Osteocyte (in vitro differentiated cells): ENCODE results near the gene ADAMTS9. TPM values are rescaled to one million over a fixed set of nuclear protein-coding genes. Genes with fewer than 3 reads are reported as not detected.

Experiments used
- DNase-seq: peaks from one replicate; pipeline ENCODE4 v3.0.0; 2021; ENCODE audit warnings: mixed read lengths; ENCODE audit not compliant: unreplicated experiment; ENCODE audit errors: extremely low spot score
- H3K27ac Mint-ChIP-seq: one replicate; pipeline ENCODE4 v1.8.0; 2021; ENCODE audit warnings: mild to moderate bottlenecking, mixed read lengths; ENCODE audit not compliant: unreplicated experiment
- H3K27me3 Mint-ChIP-seq: one replicate; pipeline ENCODE4 v1.8.0; 2021; ENCODE audit warnings: mixed read lengths; ENCODE audit not compliant: unreplicated experiment
- H3K36me3 Mint-ChIP-seq: one replicate; pipeline ENCODE4 v1.8.0; 2021; ENCODE audit warnings: mixed read lengths; ENCODE audit not compliant: unreplicated experiment
- H3K4me1 Mint-ChIP-seq: one replicate; pipeline ENCODE4 v1.8.0; 2021; ENCODE audit warnings: mixed read lengths; ENCODE audit not compliant: unreplicated experiment
- H3K4me3 Mint-ChIP-seq: one replicate; pipeline ENCODE4 v1.8.0; 2021; ENCODE audit warnings: mild to moderate bottlenecking, moderate library complexity, mixed read lengths; ENCODE audit not compliant: unreplicated experiment
- H3K9me3 Mint-ChIP-seq: one replicate; pipeline ENCODE4 v1.8.0; 2021; ENCODE audit warnings: mixed read lengths; ENCODE audit not compliant: unreplicated experiment
- CTCF ChIP-seq: fragments of 200-600 bp; sonication (generic); IDR thresholded peaks from 2 replicates; pipeline ENCODE4 v1.5.0; 2021; ENCODE audit warnings: antibody characterized with exemption, mild to moderate bottlenecking, moderate library complexity
- total RNA-seq: library from RNA; stranded (reverse); gene quantifications from 2 replicates; pipeline ENCODE4 v1.2.1, GENCODE V29; 2021

The ADAMTS9 gene
- total RNA-seq, 1 donor from 2014 or later = 1.5 TPM

DNA sequence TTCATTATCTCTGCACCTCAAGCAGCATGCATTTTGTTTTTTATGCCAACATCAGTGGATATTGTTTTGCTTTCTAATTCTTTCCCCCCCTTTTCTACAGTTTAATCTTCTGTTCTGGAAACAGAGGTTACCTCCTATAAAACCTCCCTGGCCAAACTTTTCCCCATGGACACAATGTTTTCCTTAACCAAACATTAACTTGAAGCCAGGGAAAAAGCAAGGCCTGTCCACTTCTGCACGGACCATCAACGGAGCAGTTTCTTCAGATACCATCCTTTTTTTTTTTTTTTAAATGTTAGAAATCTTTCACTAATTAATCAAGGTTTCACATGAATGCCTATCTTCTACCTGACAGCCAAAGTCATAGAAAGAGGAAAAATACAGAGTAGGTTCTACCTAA is 127.0 kb downstream of the ADAMTS9 start:
- Mint-ChIP-seq H3K36me3 (no peaks in the 10 kb centered on the region), H3K4me1 (peaks cover 5% of the 10 kb centered on the region), H3K4me3 (no peak overlapping the region), H3K9me3 (no peaks in the 10 kb centered on the region), H3K27me3 (peaks cover 12% of the 10 kb centered on the region), H3K27ac (no peak overlapping the region)
- TF ChIP-seq CTCF = no peak
- DNase-seq = no peak

DNA sequence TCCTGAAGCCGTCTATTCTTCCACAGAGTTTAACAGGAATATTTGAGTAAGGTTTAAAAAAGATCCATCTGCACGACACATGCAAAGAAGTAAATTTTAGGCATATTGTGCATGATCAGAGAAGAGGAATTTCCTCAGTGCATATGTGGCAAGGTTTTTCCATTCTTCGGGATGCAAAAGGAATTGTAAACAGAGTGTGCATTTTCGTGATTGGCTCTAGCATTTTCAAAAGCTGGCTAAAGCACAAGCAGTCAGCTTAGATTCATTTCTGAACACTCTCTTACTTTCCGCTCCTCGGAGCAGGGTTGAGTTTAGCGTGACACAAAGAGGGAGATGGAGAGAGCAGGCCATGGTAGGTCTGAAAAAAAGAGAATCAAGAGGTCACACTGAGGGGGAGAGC is 128.2 kb downstream of the ADAMTS9 start:
- no peak overlapping the region for H3K4me3 Mint-ChIP-seq
- DNase-seq = no peak
- H3K27ac Mint-ChIP-seq = no peak overlapping the region

DNA sequence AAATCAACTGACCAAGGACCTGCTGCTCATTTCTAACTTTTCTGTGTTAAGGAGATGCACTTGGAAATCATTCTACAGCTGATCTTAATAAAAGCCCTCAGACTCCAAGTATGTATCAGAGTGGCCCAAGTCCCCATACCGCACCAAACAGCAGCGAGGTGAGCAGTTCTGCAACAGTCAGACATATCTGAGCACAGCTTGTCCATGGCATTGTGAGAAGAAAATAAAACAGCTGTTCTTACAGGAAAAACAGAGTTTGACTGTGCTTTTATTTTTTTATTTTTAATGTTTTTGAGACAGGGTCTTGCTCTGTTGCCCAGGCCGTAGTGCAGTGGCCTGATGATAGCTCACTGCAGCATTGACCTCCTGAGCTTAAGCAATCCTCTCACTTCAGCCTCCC is 131.8 kb downstream of the ADAMTS9 start:
- peaks cover 8% of the 10 kb centered on the region for H3K27me3 Mint-ChIP-seq
- DNase-seq = no peak
- no peaks in the 10 kb centered on the region for H3K4me1 Mint-ChIP-seq
- H3K9me3 Mint-ChIP-seq = no peaks in the 10 kb centered on the region
- no peak overlapping the region for H3K27ac Mint-ChIP-seq
- H3K4me3 Mint-ChIP-seq = no peak overlapping the region
- H3K36me3 Mint-ChIP-seq = no peaks in the 10 kb centered on the region
- TF ChIP-seq CTCF = no peak

More for the DNA sequence above, 128.2 kb downstream of the ADAMTS9 start:
- TF ChIP-seq CTCF = no peak
- Mint-ChIP-seq H3K36me3 (no peaks in the 10 kb centered on the region), H3K4me1 (peaks cover 5% of the 10 kb centered on the region), H3K9me3 (no peaks in the 10 kb centered on the region), H3K27me3 (peaks cover 14% of the 10 kb centered on the region)

- H3K4me1 Mint-ChIP-seq = no peaks in the 10 kb centered on the region
Observed at GRCh38 chr3:64555351-64555750, 132.4 kb downstream of the ADAMTS9 start.

More at GRCh38 chr3:64555351-64555750, 132.4 kb downstream of the ADAMTS9 start:
- Mint-ChIP-seq H3K27ac (no peak overlapping the region), H3K4me3 (no peak overlapping the region), H3K27me3 (peaks cover 8% of the 10 kb centered on the region), H3K36me3 (no peaks in the 10 kb centered on the region), H3K9me3 (no peaks in the 10 kb centered on the region)
- peak; percentile 46 for DNase-seq
- no peak for TF ChIP-seq CTCF
